Lower lobe of right lung (tissue), 2 donors: Measurements from ENCODE around the gene USP22. TPM values are rescaled to one million over a fixed set of nuclear protein-coding genes. Genes with fewer than 3 reads are reported as not detected.

Experiments
- ATAC-seq, 2 donors: fragments of 200-7000 bp; cut with Tn5 transposase; one replicate each; pipeline ENCODE4 v1.9.1; 2020 to 2022; ENCODE audit warnings: mild to moderate bottlenecking in 2 of 2, moderate library complexity in 2 of 2
- DNase-seq: peaks from one replicate; pipeline ENCODE4 v3.0.0-alpha.2; 2020
- H3K27ac ChIP-seq: fragments of 200-600 bp; one replicate; pipeline ENCODE4 v1.8.0; 2022
- H3K27me3 ChIP-seq: fragments of 200-600 bp; one replicate; pipeline ENCODE4 v1.8.0; 2022; ENCODE audit warnings: low read depth
- H3K36me3 ChIP-seq: fragments of 200-600 bp; one replicate; pipeline ENCODE4 v1.8.0; 2022; ENCODE audit warnings: mild to moderate bottlenecking
- H3K4me1 ChIP-seq: fragments of 200-600 bp; one replicate; pipeline ENCODE4 v1.8.0; 2022
- H3K4me3 ChIP-seq: fragments of 200-600 bp; one replicate; pipeline ENCODE4 v1.8.0; 2022; ENCODE audit warnings: mild to moderate bottlenecking
- H3K9me3 ChIP-seq: fragments of 200-600 bp; one replicate; pipeline ENCODE4 v1.8.0; 2022
- CTCF ChIP-seq: fragments of 200-600 bp; IDR thresholded peaks from one replicate; pipeline ENCODE4 v1.8.0; 2022; ENCODE audit warnings: antibody characterized with exemption, mild to moderate bottlenecking
- intact Hi-C: fragments of 100-400 bp; cut with DNase I; formaldehyde crosslinking; loops from one replicate; pipeline ENCODE4 v1.11.0; 2022
- total RNA-seq: library from RNA; stranded (reverse); fragmentation: NEBNext Ultra II Directional; extraction: Animal tissue kit (Norgen Biotek cat#: 25700); gene quantifications from one replicate; pipeline ENCODE4 v1.2.1, GENCODE V29; 2021
- donor health status: DM: no; HTN: yes; CAD: no; lungs with severe emphysema.

USP22 gene
- total RNA-seq, 1 donor from 2014 or later, result 154 TPM

GRCh38 chr17:20997711-20998570 lies 44.9 kb downstream of the USP22 start:
- no peak overlapping the region for H3K4me3 ChIP-seq
- intact Hi-C loops, result no loop called here
- no peak for DNase-seq
- TF ChIP-seq CTCF, result no peak
- H3K27ac ChIP-seq, result no peak overlapping the region
- H3K4me1 ChIP-seq, result peaks cover 31% of the 10 kb centered on the region
- no peaks in the 10 kb centered on the region for H3K27me3 ChIP-seq
- H3K36me3 ChIP-seq, result peaks cover 44% of the 10 kb centered on the region
- no peak for ATAC-seq
- H3K9me3 ChIP-seq, result no peaks in the 10 kb centered on the region

GRCh38 chr17:20996724-20997615 lies 45.8 kb downstream of the USP22 start:
- peaks cover 22% of the 10 kb centered on the region for H3K4me1 ChIP-seq
- ATAC-seq, result no peak
- no peak overlapping the region for H3K4me3 ChIP-seq
- no peaks in the 10 kb centered on the region for H3K9me3 ChIP-seq
- H3K36me3 ChIP-seq, result peaks cover 34% of the 10 kb centered on the region
- H3K27ac ChIP-seq, result no peak overlapping the region
- TF ChIP-seq CTCF, result no peak
- intact Hi-C loops, result no loop called here
- DNase-seq, result no peak
- no peaks in the 10 kb centered on the region for H3K27me3 ChIP-seq

GRCh38 chr17:20995873-20996723 lies 46.7 kb downstream of the USP22 start:
- intact Hi-C loops, result no loop called here
- no peaks in the 10 kb centered on the region for H3K27me3 ChIP-seq
- no peak overlapping the region for H3K27ac ChIP-seq
- DNase-seq, result no peak
- peaks cover 25% of the 10 kb centered on the region for H3K36me3 ChIP-seq
- H3K9me3 ChIP-seq, result no peaks in the 10 kb centered on the region
- no peak overlapping the region for H3K4me3 ChIP-seq
- no peak for TF ChIP-seq CTCF
- no peak for ATAC-seq
- peaks cover 22% of the 10 kb centered on the region for H3K4me1 ChIP-seq

GRCh38 chr17:20995164-20995872 lies 47.5 kb downstream of the USP22 start:
- DNase-seq (no peak), ATAC-seq (no peak)
- Histone ChIP-seq H3K27ac (no peak overlapping the region), H3K27me3 (no peaks in the 10 kb centered on the region), H3K36me3 (peaks cover 18% of the 10 kb centered on the region), H3K4me3 (no peak overlapping the region), H3K4me1 (peaks cover 22% of the 10 kb centered on the region), H3K9me3 (no peaks in the 10 kb centered on the region)
- intact Hi-C loops, result no loop called here
- no peak for TF ChIP-seq CTCF
